ENCODE measurements around the gene ARHGAP15.

Gene ARHGAP15

DNA sequence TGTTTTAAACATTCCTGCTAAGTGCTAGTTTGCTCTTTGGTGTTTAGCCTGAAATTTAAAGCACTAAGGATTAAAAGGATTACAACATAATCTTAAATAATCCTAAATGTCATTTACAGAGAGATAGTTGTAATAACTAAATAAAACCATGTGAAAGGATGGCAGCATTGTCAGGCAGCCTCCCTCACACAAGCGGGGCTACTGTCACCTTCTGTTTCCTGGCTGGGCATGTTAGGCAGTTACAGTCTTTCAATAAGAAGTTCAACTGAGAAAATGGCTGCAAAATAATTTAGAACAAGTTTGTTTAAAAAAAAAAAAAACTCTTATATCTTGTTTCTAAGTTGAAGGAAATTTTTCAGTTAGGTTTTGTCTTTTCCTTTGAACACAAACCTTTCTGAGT is 124.9 kb downstream of the ARHGAP15 start:
- DNase-seq: no peak
- Histone ChIP-seq H4K8ac (ENCODE audit: low read depth, low read length) (no peak overlapping the region), H3K14ac (ENCODE audit: low read length) (no peak overlapping the region), H2AK5ac (ENCODE audit: low read length) (no peak overlapping the region), H3K23ac (ENCODE audit: low read length) (no peak overlapping the region), H3K4me2 (ENCODE audit: low read length) (no peak overlapping the region), H3K4ac (ENCODE audit: low read depth, low read length) (no peak overlapping the region), H3K79me1 (ENCODE audit: low read length) (no peaks in the 10 kb centered on the region), H2BK5ac (ENCODE audit: low read depth, low read length, poor library complexity) (no peak overlapping the region), H2BK120ac (ENCODE audit: insufficient read depth, low read length, poor library complexity) (no peak overlapping the region), H3K79me2 (ENCODE audit: control insufficient read depth, insufficient read depth, low read length, poor library complexity) (no peaks in the 10 kb centered on the region), H2AFZ (ENCODE audit: insufficient read depth, low read length, poor library complexity) (no peak overlapping the region), H3K27ac (ENCODE audit: low read depth, low read length) (no peak overlapping the region), H3K9ac (ENCODE audit: low read length) (no peak overlapping the region), H3K18ac (ENCODE audit: low read length) (no peak overlapping the region), H3K27me3 (ENCODE audit: insufficient read depth, low read length) (no peaks in the 10 kb centered on the region), H4K91ac (ENCODE audit: low read depth, low read length) (no peak overlapping the region), H3K9me3 (ENCODE audit: insufficient read depth, low read depth, low read length) (no peaks in the 10 kb centered on the region), H3K4me3 (ENCODE audit: low read depth, low read length) (no peak overlapping the region), H4K12ac (ENCODE audit: low read depth, low read length) (no peak overlapping the region), H3K36me3 (ENCODE audit: control insufficient read depth in 1 of 2, insufficient read depth in 2 of 2, low read length in 2 of 2) (no peaks in the 10 kb centered on the region), H2BK12ac (ENCODE audit: low read length) (no peak overlapping the region), H3K4me1 (ENCODE audit: control insufficient read depth in 1 of 2, insufficient read depth in 2 of 2, low read length in 2 of 2) (no peaks in the 10 kb centered on the region)
- WGBS (ENCODE audit: extremely low coverage, insufficient coverage, insufficient read length): no CpG with 5 or more reads among the region's 1 CpG

DNA sequence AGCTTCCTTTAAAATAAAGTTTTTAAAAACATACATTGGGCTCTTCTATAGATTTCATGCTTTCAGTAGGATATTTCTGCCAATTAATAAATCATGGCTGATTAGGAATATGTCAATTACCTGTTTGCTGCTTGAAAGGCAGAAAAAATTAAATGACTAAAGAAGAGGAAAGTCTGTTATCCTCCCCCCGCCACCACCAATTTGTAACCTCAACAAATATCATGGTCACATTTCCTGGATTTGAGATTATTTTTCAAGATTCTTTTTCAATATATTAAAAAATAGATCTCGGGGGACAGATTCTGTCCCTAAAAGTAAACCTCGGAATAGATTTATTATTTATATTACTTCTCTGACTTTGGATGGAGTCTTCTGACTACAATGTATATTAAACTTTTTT is 125.9 kb downstream of the ARHGAP15 start:
- Histone ChIP-seq H3K27ac (ENCODE audit: low read depth, low read length) (no peak overlapping the region), H3K4me2 (ENCODE audit: low read length) (no peak overlapping the region), H3K4me3 (ENCODE audit: low read depth, low read length) (no peak overlapping the region), H3K9ac (ENCODE audit: low read length) (no peak overlapping the region), H4K91ac (ENCODE audit: low read depth, low read length) (no peak overlapping the region), H2BK120ac (ENCODE audit: insufficient read depth, low read length, poor library complexity) (no peak overlapping the region), H3K4ac (ENCODE audit: low read depth, low read length) (no peak overlapping the region), H2BK12ac (ENCODE audit: low read length) (no peak overlapping the region), H3K36me3 (ENCODE audit: control insufficient read depth in 1 of 2, insufficient read depth in 2 of 2, low read length in 2 of 2) (no peaks in the 10 kb centered on the region), H3K27me3 (ENCODE audit: insufficient read depth, low read length) (no peaks in the 10 kb centered on the region), H4K12ac (ENCODE audit: low read depth, low read length) (no peak overlapping the region), H2AK5ac (ENCODE audit: low read length) (no peak overlapping the region), H3K4me1 (ENCODE audit: control insufficient read depth in 1 of 2, insufficient read depth in 2 of 2, low read length in 2 of 2) (no peaks in the 10 kb centered on the region), H3K79me1 (ENCODE audit: low read length) (no peaks in the 10 kb centered on the region), H3K14ac (ENCODE audit: low read length) (no peak overlapping the region), H4K8ac (ENCODE audit: low read depth, low read length) (no peak overlapping the region), H2AFZ (ENCODE audit: insufficient read depth, low read length, poor library complexity) (no peak overlapping the region), H3K18ac (ENCODE audit: low read length) (no peak overlapping the region), H3K79me2 (ENCODE audit: control insufficient read depth, insufficient read depth, low read length, poor library complexity) (no peaks in the 10 kb centered on the region), H3K23ac (ENCODE audit: low read length) (no peak overlapping the region), H2BK5ac (ENCODE audit: low read depth, low read length, poor library complexity) (no peak overlapping the region), H3K9me3 (ENCODE audit: insufficient read depth, low read depth, low read length) (no peaks in the 10 kb centered on the region)
- no CpG with 5 or more reads among the region's 3 CpGs for WGBS (ENCODE audit: extremely low coverage, insufficient coverage, insufficient read length)
- no peak for DNase-seq

DNA sequence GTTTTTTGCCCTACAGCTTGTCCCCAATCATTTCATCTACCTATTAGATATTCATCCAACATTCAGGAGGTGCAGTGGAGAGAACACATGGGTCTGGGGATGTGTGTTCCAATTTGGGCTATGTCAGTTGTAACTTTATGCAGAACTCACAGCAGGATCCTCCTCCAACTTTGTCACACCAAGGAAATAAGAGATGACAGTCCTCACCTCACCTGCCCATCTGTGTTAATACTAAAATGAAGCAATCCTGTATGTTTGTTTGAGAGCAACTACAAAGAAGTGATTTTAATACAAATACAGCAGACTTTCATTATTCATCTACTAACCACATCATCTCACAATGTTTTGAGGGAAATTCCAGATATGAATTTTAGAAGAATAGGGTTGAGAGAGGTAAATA is 126.7 kb downstream of the ARHGAP15 start:
- Histone ChIP-seq H2BK12ac (ENCODE audit: low read length) (no peak overlapping the region), H3K4me2 (ENCODE audit: low read length) (no peak overlapping the region), H3K79me1 (ENCODE audit: low read length) (no peaks in the 10 kb centered on the region), H3K14ac (ENCODE audit: low read length) (no peak overlapping the region), H3K79me2 (ENCODE audit: control insufficient read depth, insufficient read depth, low read length, poor library complexity) (no peaks in the 10 kb centered on the region), H4K91ac (ENCODE audit: low read depth, low read length) (no peak overlapping the region), H3K27me3 (ENCODE audit: insufficient read depth, low read length) (no peaks in the 10 kb centered on the region), H3K23ac (ENCODE audit: low read length) (no peak overlapping the region), H2AK5ac (ENCODE audit: low read length) (no peak overlapping the region), H2BK5ac (ENCODE audit: low read depth, low read length, poor library complexity) (no peak overlapping the region), H3K4me3 (ENCODE audit: low read depth, low read length) (no peak overlapping the region), H3K9ac (ENCODE audit: low read length) (peak overlapping the region; percentile 18), H3K4me1 (ENCODE audit: control insufficient read depth in 1 of 2, insufficient read depth in 2 of 2, low read length in 2 of 2) (no peaks in the 10 kb centered on the region), H2AFZ (ENCODE audit: insufficient read depth, low read length, poor library complexity) (no peak overlapping the region), H3K18ac (ENCODE audit: low read length) (no peak overlapping the region), H4K12ac (ENCODE audit: low read depth, low read length) (no peak overlapping the region), H4K8ac (ENCODE audit: low read depth, low read length) (no peak overlapping the region), H3K36me3 (ENCODE audit: control insufficient read depth in 1 of 2, insufficient read depth in 2 of 2, low read length in 2 of 2) (no peaks in the 10 kb centered on the region), H3K27ac (ENCODE audit: low read depth, low read length) (no peak overlapping the region), H3K4ac (ENCODE audit: low read depth, low read length) (no peak overlapping the region), H2BK120ac (ENCODE audit: insufficient read depth, low read length, poor library complexity) (no peak overlapping the region), H3K9me3 (ENCODE audit: insufficient read depth, low read depth, low read length) (no peaks in the 10 kb centered on the region)
- no peak for DNase-seq

DNA sequence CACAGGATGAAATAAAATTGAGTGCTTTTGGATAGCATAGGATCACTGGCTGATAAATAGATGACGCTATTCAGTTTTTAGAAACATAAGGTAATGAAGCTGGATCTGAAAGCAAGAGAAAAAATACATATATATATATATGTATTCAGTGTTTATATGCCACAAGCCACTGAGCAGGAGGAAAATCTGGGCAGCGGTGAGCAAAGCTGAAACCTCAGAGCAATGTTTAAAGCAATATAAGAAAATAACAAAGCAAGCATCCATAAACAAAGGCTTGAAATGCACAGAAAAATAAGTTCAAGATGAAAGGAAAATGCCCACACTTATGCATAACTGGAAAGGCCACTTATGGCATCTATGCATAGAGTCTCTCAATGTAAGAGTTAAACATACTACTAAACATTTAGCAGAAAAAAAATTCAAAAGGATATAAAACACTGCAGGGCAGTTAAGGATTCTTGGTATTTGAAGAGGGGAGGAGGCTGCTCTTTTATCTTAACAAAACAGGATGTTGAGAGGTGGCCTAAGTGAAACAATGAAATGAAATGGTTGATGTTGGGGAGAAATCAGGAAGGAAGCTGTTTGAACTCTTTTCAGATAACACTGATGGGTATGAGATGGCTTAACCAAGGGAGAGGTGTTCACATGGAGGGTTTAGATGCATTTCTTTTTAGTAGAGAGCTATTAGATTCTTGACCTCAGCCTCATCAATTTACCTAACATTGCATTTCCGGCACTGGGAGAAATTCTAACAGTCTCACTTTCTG is 129.1 kb downstream of the ARHGAP15 start:
- no peak overlapping the region for H2BK120ac ChIP-seq (ENCODE audit: insufficient read depth, low read length, poor library complexity)
- no peak overlapping the region for H4K91ac ChIP-seq (ENCODE audit: low read depth, low read length)
- no peaks in the 10 kb centered on the region for H3K27me3 ChIP-seq (ENCODE audit: insufficient read depth, low read length)
- H3K14ac ChIP-seq (ENCODE audit: low read length): no peak overlapping the region
- H2AFZ ChIP-seq (ENCODE audit: insufficient read depth, low read length, poor library complexity): no peak overlapping the region
- no CpG with 5 or more reads among the region's 3 CpGs for WGBS (ENCODE audit: extremely low coverage, insufficient coverage, insufficient read length)
- H3K27ac ChIP-seq (ENCODE audit: low read depth, low read length): no peak overlapping the region
- no peak for DNase-seq
- no peak overlapping the region for H3K4ac ChIP-seq (ENCODE audit: low read depth, low read length)
- no peak overlapping the region for H3K9ac ChIP-seq (ENCODE audit: low read length)
- no peak overlapping the region for H4K8ac ChIP-seq (ENCODE audit: low read depth, low read length)
- H2BK12ac ChIP-seq (ENCODE audit: low read length): no peak overlapping the region
- no peak overlapping the region for H2BK5ac ChIP-seq (ENCODE audit: low read depth, low read length, poor library complexity)
- H2AK5ac ChIP-seq (ENCODE audit: low read length): no peak overlapping the region
- no peak overlapping the region for H3K18ac ChIP-seq (ENCODE audit: low read length)
- no peaks in the 10 kb centered on the region for H3K36me3 ChIP-seq (ENCODE audit: control insufficient read depth in 1 of 2, insufficient read depth in 2 of 2, low read length in 2 of 2)
- no peaks in the 10 kb centered on the region for H3K79me2 ChIP-seq (ENCODE audit: control insufficient read depth, insufficient read depth, low read length, poor library complexity)
- no peak overlapping the region for H3K23ac ChIP-seq (ENCODE audit: low read length)
- H3K9me3 ChIP-seq (ENCODE audit: insufficient read depth, low read depth, low read length): no peaks in the 10 kb centered on the region
- H4K12ac ChIP-seq (ENCODE audit: low read depth, low read length): no peak overlapping the region
- no peaks in the 10 kb centered on the region for H3K79me1 ChIP-seq (ENCODE audit: low read length)
- H3K4me1 ChIP-seq (ENCODE audit: control insufficient read depth in 1 of 2, insufficient read depth in 2 of 2, low read length in 2 of 2): no peaks in the 10 kb centered on the region
- H3K4me3 ChIP-seq (ENCODE audit: low read depth, low read length): no peak overlapping the region
- no peak overlapping the region for H3K4me2 ChIP-seq (ENCODE audit: low read length)

All from trophoblast cell (in vitro differentiated cells and primary cell).